HG02763 (cell line): ENCODE data around the gene SH3BP4.
"Not testable (repeated sequence)": the region's sequence is repeated elsewhere in the genome, so short reads cannot be mapped to it uniquely, and the experiment has no call there.

ENCODE experiments used
- ATAC-seq: cut with Tn5 transposase; IDR thresholded peaks from one replicate; pipeline ENCODE4 v1.9.1; 2021; ENCODE audit warnings: mild to moderate bottlenecking, moderate library complexity; ENCODE audit not compliant: unreplicated experiment

Gene SH3BP4

DNA sequence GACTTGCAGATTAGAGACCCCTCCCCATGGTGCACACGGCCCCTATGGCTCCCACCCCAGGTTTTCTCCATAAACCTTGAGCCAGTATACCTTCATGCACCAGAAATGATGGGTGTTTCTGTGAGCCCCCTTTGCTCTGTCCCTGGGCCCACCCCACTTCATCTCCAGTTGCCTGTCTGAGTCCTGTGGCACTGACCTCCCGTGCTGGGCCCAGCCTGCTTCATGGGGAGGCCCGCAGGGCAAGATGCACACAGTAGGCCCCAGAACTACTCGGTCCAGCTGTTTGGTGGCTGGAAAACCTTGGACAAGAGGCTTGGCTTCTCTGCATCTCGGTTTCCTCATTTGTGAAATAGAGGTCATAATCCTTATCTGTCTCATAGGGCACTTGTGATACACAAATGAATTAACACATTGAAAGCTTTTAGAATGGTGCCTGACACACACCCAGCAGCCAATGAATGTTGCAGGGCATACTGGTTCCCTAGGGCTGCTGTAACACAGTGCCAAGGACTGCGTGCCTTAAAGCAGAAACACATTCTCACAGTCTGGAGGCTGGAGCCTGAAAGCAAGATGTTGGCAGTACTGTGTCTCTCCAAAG lies 58.4 kb downstream of the SH3BP4 start:
- no peak for ATAC-seq

GRCh38 chr2:235011607-235011928 lies 59.8 kb downstream of the SH3BP4 start:
- ATAC-seq: no peak

- ATAC-seq: no peak
Observed at GRCh38 chr2:235011929-235012631, 60.3 kb downstream of the SH3BP4 start.

DNA sequence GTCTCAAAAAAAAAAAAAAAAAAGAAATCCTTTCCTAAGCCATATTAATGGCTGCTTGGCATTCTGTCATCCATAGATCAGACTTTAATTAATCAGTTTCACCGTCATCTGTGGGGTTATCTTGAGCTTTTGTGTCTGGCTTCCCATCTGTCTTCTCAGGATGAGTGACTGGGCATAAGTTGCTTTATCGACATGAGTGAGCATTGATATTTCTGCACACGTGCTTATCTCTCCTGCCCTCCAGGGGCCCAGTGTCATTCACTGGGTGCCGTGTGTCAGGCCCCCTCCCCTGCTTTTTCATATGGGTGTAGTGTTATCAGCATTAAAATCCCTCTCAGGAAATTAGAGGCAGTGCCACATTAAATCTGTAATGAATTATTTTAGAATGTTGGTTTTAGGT lies 65.6 kb downstream of the SH3BP4 start:
- no peak for ATAC-seq

GRCh38 chr2:235018838-235019237 lies 67.0 kb downstream of the SH3BP4 start:
- ATAC-seq: no peak

GRCh38 chr2:235020141-235020540 lies 68.3 kb downstream of the SH3BP4 start:
- not testable (repeated sequence) for ATAC-seq

DNA sequence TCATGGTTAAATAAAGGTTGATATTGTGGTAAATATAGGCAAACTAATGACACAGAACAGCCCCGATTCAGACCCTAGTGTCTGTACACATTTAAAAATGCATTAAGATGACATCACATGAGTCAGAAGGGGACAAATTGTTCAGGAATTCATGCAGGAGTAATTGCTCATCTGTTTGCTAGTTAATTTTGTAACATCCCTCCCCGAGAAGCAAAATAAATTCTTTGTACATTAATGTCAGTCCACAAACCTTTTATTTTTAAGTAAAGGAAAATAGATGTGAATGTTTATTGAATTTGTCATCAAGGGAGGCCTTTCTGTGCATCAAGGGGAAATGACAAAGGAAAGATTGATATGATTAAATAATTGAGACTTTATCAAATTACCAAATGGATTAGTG lies 69.9 kb downstream of the SH3BP4 start:
- no peak for ATAC-seq

GRCh38 chr2:235024191-235024860 lies 72.5 kb downstream of the SH3BP4 start:
- ATAC-seq: no peak

DNA sequence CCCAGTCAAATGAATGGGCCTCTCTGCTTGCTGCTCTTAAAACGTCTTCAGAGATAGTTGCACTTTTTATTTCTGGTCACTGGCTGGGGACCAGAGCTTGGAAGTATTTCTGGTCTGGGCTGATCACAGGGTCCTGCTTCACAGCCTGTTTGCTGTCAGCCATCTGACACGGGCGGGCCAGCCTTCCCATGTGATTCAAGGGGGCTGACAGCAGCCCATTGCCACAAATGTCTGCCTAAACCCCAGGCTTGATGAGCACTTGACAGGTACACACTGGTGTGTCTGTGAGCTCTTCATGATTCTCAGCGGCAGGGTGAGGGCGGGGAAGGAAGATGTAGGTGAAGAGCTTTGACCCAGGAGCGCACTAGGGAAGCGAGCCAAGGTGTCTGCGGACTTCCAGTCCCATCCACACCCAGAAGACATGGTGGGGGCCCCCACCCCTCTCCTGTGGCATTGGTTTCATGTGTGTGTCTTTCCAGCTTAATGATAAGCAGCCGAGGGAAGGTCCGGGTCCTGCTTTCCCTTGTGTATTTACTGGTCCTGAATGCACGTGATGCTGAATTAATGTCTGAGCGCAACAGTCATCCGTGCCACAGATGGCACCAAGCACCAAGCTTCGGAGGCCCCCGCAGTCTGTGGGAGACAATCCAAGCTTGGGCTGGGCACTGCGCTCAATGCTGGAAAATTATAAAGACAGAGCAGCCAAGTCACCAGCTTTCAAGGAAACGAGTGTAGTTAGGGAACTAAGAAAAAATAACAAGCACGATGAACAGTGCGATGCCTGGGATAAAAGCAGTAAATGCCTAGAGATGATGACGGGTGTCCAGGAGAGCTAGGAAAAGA lies 73.3 kb downstream of the SH3BP4 start:
- ATAC-seq: no peak

DNA sequence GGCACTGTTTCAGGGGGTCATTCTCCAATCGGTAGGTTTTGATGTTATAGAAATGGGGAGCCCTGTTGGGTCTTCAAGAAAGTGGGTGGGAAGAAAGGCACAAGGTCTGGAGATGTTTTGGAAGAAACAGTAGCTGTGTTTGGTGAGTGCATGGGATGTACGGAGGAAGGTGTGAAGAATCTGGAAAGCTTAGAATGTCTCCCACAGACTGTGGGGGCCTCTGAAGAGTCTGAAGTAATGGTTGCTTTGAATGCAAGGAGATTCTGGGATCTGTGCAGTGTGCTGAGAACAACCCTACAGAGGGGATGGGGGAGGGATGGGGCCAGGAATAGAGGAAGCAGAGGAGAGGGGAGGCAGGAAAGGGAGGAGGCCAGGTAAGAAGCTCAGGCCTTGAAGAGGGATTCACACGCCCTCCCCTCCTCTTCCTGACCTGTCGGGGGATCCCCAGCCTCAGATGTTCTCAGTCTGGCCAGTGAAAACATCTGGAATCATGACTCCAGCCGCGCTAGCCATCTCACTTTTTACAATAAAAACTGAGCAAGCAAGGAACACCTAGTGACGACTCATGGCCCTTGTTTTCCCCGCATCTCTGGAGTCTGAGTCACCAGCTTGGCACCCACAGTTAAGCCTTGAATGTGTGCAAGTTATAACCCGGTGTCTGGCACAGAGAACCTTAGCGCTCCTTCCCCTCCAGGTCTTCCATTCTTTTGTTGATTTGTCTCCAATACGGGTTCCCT lies 74.2 kb downstream of the SH3BP4 start:
- no peak for ATAC-seq

DNA sequence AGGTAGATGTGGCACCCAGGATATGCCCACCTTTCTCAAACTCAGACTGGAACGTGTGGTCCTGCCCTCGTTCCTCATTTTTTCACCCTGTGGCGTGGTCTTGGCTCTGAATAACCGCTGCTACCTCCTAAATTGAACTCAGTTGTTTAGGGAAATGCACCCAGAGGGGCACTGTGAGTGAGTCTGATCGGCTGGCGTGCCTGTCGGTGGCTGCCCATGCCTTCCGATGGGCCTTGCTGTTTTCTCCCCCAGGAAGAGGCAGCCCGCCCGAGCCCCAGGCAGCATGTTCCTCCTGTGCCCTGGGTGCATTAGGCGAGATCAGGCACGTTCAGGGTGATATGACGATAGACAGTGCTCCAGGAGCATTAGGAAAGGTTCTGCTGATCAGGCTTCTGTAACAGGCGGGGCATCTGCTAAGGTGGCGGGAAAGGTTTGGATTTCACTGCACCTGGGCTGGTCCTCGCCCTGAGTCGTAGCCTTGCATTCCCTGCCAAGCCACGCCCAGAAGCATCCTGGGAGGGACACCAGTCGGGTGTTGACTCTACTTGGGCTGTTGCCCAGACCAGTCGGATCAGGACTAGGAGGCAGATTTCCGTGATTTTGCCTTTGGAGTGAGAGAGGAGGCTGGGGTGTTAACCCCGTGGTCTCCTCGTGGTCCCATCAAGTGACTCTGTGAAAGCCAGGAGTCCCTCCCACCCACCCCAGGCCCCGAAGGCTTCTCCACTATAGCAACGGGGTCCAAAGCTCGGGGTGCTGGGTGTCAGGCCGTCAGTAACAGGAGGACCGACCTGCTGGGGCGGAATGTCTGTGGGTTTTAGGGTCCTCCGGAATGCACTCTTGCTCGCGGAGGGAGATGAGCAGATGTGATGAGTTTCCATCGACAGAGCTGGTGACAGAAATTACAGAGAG lies 75.1 kb downstream of the SH3BP4 start:
- ATAC-seq: no peak

GRCh38 chr2:235027558-235028214 lies 75.9 kb downstream of the SH3BP4 start:
- ATAC-seq: no peak

DNA sequence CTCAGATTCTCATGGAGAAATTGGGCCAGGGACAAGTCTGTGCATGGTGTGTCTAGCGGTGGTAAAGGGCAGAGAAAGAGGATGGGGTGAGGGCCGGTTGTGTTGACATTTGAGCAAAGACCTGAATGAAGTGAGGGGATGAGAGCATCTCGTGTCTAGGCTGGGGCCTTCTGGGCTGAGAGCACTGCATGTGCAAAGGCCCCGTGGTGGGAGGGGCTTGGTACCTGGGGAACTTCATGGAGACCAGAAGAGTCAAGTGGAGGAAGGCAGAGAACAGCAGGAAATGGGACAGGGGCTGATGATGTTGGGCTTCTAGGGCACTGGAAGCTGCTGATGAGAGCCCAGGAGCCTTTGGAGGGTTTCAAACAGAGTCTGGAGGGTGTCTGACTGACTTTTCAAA lies 76.8 kb downstream of the SH3BP4 start:
- no peak for ATAC-seq

DNA sequence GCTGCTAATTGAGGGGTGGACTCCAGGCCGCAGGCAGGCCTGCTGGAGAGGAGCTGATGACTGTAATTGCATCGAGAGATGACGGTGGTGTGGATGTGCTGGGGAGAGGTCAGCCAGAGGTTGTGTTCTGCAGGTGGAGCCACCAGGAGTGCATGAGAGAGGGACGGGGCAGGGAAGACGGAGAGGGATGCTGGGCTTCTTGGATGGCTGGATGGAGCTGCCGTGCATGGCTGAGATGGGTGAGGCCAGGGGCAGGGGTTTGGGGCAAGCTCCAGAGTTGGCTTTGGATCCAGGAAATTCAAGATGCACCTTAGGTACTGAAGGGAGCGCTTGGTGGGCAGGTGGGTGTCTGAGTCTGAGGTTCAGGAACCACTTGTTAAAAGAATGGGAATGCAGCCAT lies 77.2 kb downstream of the SH3BP4 start:
- ATAC-seq: no peak

GRCh38 chr2:235030126-235030525 lies 78.3 kb downstream of the SH3BP4 start:
- ATAC-seq: no peak

DNA sequence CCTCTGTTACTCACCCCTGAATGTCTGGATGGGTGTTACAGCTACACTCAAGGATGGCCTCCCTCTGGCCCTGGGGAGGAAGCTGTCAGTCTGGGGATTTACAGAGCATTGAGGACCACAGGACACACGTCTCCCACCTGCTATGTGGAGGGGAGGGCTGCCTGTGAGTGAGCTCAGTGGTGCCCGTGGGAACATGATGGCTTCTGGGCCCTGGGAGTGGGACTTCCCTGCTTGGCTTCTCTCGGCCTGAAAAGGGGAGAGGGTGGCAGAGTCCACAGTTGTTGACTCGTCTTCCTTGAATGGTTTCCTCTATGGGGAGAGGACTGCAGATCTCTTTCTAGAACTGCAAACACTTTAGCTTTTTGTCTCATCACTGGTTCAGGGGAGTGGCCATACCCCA lies 79.1 kb downstream of the SH3BP4 start:
- ATAC-seq: no peak

DNA sequence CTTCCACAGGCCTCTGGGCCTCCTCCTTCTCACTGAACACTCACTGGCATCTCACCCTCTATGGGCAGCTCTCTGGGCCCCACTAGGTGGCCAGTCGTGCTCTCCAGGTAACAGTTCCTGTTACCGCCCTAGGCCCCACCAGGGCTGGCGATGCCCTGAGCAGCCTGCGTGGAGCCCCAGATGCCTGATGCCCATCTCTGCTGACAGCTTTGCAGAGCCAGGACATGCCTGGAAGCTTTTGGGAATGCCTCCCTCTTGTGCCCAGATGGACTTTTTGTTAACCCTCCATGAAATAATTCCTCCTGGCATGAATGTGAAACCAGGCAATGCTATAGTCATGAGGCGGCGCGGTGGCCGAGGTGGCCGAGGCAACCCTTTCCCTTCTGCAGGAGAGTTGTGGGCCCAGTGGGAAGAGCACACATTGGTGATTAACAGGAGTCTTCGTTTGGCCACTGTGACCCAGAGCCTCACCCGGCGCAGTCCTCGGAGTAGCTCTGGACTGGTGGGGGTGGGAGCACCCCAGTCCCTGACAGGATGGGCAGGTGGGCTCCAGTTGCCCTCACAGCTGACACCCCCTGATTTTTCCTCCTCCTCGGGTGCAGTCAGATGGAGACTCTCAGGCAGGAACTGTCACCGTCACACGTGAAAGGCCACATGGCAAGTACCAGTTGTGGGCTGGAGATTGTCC lies 80.0 kb downstream of the SH3BP4 start:
- ATAC-seq: no peak

GRCh38 chr2:235032466-235032865 lies 80.6 kb downstream of the SH3BP4 start:
- no peak for ATAC-seq

DNA sequence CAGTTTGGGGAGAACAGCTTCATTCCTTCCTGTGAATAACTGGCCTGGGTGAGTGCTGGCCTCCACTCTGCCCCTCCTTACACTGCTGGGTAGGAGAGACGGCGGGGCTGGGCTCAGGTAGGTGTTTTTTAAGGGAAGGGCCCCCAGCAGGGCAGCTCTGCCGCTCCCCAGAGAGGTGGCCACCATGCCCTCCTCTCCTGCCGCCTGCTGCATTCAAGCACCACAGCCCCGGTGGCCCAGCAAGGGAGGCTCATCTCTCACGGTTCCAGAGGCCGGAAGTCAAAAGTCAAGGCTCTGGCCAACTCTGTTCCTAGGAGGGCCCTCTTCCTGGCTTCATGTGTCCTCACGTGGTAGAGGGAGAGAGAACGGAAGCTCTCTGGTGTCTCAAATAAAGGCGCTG lies 81.1 kb downstream of the SH3BP4 start:
- no peak for ATAC-seq
